Ishikawa (cell line): Measurements from ENCODE around the gene POLD4.

ENCODE experiments used
- RAD21 ChIP-seq: IDR thresholded peaks from 2 replicates; pipeline ENCODE4 v1.6.1; 2012; ENCODE audit warnings: low read depth
- TAF1 ChIP-seq: IDR thresholded peaks from 2 replicates; pipeline ENCODE4 v1.6.1; 2012; ENCODE audit warnings: low read depth, mild to moderate bottlenecking
- TF ChIP-seq, protein P1 (sequence below): IDR thresholded peaks from 2 replicates; pipeline ENCODE4 v1.6.1; 2012; ENCODE audit warnings: low read depth, mild to moderate bottlenecking

DNA sequence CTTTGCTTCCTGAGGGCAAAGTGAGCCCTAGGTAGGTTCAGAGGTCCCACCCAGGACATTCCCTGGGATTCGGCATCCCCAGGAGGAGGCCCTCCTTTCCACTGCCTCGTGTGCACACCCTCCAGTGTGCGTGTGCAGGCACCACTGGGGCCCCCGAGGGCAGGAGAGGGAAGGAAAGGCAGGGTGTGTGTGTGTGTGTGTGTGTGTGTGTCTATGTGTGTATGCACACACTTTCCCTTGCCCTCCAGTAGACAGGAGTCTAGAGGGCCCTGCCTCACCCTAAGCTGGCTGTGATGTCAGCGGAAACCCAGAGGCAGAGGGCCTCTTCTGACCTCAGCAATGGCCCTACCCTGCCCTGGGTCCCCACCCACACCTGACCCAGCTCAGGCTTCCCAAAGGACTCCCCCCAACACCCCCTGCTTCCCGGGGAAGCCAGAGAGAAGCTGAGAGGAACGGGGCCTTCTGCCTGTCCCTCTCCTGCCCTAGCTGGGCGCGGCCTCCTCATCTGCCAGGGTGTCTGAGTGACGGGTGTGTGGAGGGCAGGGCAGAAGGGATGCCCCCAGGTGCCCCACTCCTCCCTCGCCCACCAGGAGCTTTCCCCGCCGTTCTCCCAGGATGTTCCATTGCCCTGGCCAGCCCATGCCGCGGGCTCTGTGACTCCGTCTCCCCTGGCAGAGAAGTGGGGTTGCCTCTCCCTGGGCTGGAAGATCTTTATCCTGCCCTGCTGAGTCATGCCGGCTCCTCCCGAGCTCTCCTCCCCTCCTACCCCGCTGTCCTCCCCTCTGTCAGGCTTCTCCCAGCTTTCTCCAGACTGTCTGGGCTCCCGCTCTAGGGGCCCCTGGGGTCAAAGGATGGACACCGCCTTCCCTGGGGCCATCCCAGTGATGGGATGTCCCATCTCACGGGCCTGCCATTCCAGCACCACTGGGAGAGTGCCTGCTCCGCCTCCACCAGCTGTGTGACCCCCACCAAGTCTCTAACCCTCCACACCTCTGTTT, 26.0 kb upstream of the POLD4 start:
- TF ChIP-seq TAF1 (no peak), RAD21 (no peak)
- TF ChIP-seq, protein P1, sequence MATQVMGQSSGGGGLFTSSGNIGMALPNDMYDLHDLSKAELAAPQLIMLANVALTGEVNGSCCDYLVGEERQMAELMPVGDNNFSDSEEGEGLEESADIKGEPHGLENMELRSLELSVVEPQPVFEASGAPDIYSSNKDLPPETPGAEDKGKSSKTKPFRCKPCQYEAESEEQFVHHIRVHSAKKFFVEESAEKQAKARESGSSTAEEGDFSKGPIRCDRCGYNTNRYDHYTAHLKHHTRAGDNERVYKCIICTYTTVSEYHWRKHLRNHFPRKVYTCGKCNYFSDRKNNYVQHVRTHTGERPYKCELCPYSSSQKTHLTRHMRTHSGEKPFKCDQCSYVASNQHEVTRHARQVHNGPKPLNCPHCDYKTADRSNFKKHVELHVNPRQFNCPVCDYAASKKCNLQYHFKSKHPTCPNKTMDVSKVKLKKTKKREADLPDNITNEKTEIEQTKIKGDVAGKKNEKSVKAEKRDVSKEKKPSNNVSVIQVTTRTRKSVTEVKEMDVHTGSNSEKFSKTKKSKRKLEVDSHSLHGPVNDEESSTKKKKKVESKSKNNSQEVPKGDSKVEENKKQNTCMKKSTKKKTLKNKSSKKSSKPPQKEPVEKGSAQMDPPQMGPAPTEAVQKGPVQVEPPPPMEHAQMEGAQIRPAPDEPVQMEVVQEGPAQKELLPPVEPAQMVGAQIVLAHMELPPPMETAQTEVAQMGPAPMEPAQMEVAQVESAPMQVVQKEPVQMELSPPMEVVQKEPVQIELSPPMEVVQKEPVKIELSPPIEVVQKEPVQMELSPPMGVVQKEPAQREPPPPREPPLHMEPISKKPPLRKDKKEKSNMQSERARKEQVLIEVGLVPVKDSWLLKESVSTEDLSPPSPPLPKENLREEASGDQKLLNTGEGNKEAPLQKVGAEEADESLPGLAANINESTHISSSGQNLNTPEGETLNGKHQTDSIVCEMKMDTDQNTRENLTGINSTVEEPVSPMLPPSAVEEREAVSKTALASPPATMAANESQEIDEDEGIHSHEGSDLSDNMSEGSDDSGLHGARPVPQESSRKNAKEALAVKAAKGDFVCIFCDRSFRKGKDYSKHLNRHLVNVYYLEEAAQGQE: no peak
